ENCODE measurements around the gene PAK2.
A peak's percentile ranks its signal among the peaks of the same experiment; 100 is the strongest.
"Not testable (repeated sequence)": the region's sequence is repeated elsewhere in the genome, so short reads cannot be mapped to it uniquely, and the experiment has no call there.

Gene PAK2

GRCh38 chr3:196844235-196845219 lies 104.9 kb downstream of the PAK2 start:
- not testable (repeated sequence) for DNase-seq (ENCODE audit: low read depth)

GRCh38 chr3:196848375-196848774 lies 108.7 kb downstream of the PAK2 start:
- DNase-seq (ENCODE audit: low read depth): not testable (repeated sequence)

- no peak for DNase-seq (ENCODE audit: low read depth)
Observed at GRCh38 chr3:196849180-196849741, 109.6 kb downstream of the PAK2 start.

- not testable (repeated sequence) for DNase-seq (ENCODE audit: low read depth)
Observed at GRCh38 chr3:196863000-196863399, 123.3 kb downstream of the PAK2 start.

GRCh38 chr3:196867155-196867506 lies 127.5 kb downstream of the PAK2 start:
- DNase-seq (ENCODE audit: low read depth): no peak

GRCh38 chr3:196867507-196868296 lies 128.0 kb downstream of the PAK2 start, which contains the start of gene SENP5:
Gene SENP5 (plus strand): TSS chr3:196867920. CDS start chr3:196885182, 17,262 bp downstream.
- peak; percentile 75 for DNase-seq (ENCODE audit: low read depth)

GRCh38 chr3:196868297-196868661 lies 128.6 kb downstream of the PAK2 start:
- no peak for DNase-seq (ENCODE audit: low read depth)

- no peak for DNase-seq (ENCODE audit: low read depth)
Observed at GRCh38 chr3:196872316-196872715, 132.7 kb downstream of the PAK2 start.

GRCh38 chr3:196874511-196875094 lies 134.9 kb downstream of the PAK2 start:
- not testable (repeated sequence) for DNase-seq (ENCODE audit: low read depth)

GRCh38 chr3:196875258-196875657 lies 135.6 kb downstream of the PAK2 start:
- no peak for DNase-seq (ENCODE audit: low read depth)
